H1 (cell line): ENCODE data around the gene PWWP3B. TPM values are rescaled to one million over a fixed set of nuclear protein-coding genes. Genes with fewer than 3 reads are reported as not detected.

Source experiments
- ASH2L ChIP-seq: fragments of 200-600, 300-600 bp; sonication (generic); IDR thresholded peaks from one replicate; pipeline ENCODE4 v1.7.1; 2017; ENCODE audit warnings: low read length
- BACH1 ChIP-seq: IDR thresholded peaks from 2 replicates; pipeline ENCODE4 v1.6.1; 2012; ENCODE audit warnings: low read length, improper control_type of control experiment
- HDAC2 ChIP-seq, 2 experiments: fragments of 300-600 bp in 1 of 2; sonication (generic) in 1 of 2; IDR thresholded peaks; 2 replicates each; pipeline ENCODE4 v1.6.1; 2011 to 2012; ENCODE audit warnings: low read depth in 2 of 2, low read length in 2 of 2, mild to moderate bottlenecking in 2 of 2, moderate library complexity in 2 of 2, borderline replicate concordance in 1 of 2, inconsistent platforms in 1 of 2
- RAD21 ChIP-seq, 2 experiments: IDR thresholded peaks in 1 of 2; conservative IDR thresholded peaks in 1 of 2; 2 replicates each; pipeline ENCODE4 v1.6.1; 2011; ENCODE audit warnings: low read depth in 2 of 2, low read length in 2 of 2, improper control_type of control experiment in 1 of 2, inconsistent platforms in 1 of 2, mild to moderate bottlenecking in 1 of 2, moderate library complexity in 1 of 2
- polyA plus RNA-seq, 7 experiments: library from polyadenylated mRNA; depleted of rRNA in 3 of 7; stranded (reverse) in 5 of 7; unstranded in 2 of 7; fragments of >200 nt in 5 of 7; fragments of 200-250 nt in 2 of 7; gene quantifications; 1 replicate in 5 of 7; 2 replicates in 1 of 7; 4 replicates in 1 of 7; pipeline versions ENCODE4 v1.2.1 to v1.2.3, GENCODE V29; 2011 to 2013; ENCODE audit warnings: missing spikeins in 2 of 7, mixed read lengths in 2 of 7
- total RNA-seq: library from RNA; stranded (reverse); fragmentation: NEBNext Ultra II Directional; extraction: Animal tissue kit (Norgen Biotek cat#: 25700); gene quantifications from 2 replicates; pipeline ENCODE4 v1.2.1, GENCODE V29; 2021
- TF ChIP-seq, protein P1 (sequence below): IDR thresholded peaks from 2 replicates; pipeline ENCODE4 v1.6.1; 2012; ENCODE audit warnings: inconsistent platforms
- TF ChIP-seq, protein P2 (sequence below): IDR thresholded peaks from 2 replicates; pipeline ENCODE4 v1.6.1; 2011; ENCODE audit warnings: low read depth, mild to moderate bottlenecking, low read length; ENCODE audit not compliant: insufficient read depth

PWWP3B gene
- total and polyA plus RNA-seq, 2 of the 8 experiments (the other 6 are each of a cell fraction or from before 2014, with no cell fraction given): 0.15 to 0.61 TPM

DNA sequence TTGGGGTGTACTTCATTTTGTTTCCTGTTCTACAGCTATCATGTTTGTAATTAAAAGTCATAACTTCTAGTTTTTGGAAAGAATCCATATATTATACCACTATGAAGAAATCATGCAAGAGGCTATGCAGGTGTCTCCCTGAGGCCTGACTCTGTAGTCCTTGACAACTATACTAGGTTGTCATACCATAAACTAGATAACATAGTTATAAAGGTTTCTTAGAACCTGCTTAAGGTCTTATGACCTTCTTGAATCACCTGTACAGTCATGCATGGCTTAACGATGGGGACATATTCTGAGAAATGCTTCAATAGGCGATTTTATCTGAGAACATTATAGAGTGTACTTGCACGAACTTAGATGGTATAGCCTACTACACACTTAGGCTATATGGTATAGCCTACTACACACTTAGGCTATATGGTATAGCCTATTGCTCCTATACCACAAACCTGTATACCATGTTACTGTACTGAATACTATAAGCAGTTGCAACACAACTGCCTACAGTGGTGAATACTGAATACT is 3.3 kb downstream of the PWWP3B start (continued):
- TF ChIP-seq, protein P1, sequence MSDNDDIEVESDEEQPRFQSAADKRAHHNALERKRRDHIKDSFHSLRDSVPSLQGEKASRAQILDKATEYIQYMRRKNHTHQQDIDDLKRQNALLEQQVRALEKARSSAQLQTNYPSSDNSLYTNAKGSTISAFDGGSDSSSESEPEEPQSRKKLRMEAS: no peak
- TF ChIP-seq RAD21 (IDR thresholded peaks at IDR 0.05 in 1 of 2, conservative IDR thresholded peaks at IDR 0.05 in 1 of 2; ENCODE audit: low read depth in 2 of 2, low read length in 2 of 2): no peak
- TF ChIP-seq HDAC2 (IDR thresholded peaks at IDR 0.05; ENCODE audit: borderline replicate concordance in 1 of 2, low read depth in 2 of 2, low read length in 2 of 2): no peak
- no peak for TF ChIP-seq BACH1
- TF ChIP-seq, protein P2, sequence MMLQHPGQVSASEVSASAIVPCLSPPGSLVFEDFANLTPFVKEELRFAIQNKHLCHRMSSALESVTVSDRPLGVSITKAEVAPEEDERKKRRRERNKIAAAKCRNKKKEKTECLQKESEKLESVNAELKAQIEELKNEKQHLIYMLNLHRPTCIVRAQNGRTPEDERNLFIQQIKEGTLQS: no peak
- no peak for TF ChIP-seq ASH2L
